SW480 (cell line): Measurements from ENCODE around the gene GRB10.

Experiments used
- DNase-seq: peaks from one replicate; pipeline ENCODE4 v3.0.0-alpha.2; 2016; ENCODE audit warnings: low spot score

The GRB10 gene

GRCh38 chr7:50667789-50668226, 114.9 kb downstream of the GRB10 start:
- no peak for DNase-seq

- DNase-seq, result no peak
Measured at GRCh38 chr7:50667338-50667737, 115.4 kb downstream of the GRB10 start.

- DNase-seq, result no peak
Measured at GRCh38 chr7:50666124-50666496, 116.6 kb downstream of the GRB10 start.

- DNase-seq, result no peak
Measured at GRCh38 chr7:50665403-50666123, 117.1 kb downstream of the GRB10 start.

GRCh38 chr7:50664937-50665336, 117.8 kb downstream of the GRB10 start:
- DNase-seq, result peak; percentile 13

- peak; percentile 68 for DNase-seq
Measured at GRCh38 chr7:50664461-50664922, 118.2 kb downstream of the GRB10 start.

- no peak for DNase-seq
Measured at GRCh38 chr7:50663396-50664102, 119.1 kb downstream of the GRB10 start.

- no peak for DNase-seq
Measured at GRCh38 chr7:50662996-50663395, 119.7 kb downstream of the GRB10 start.

- DNase-seq, result no peak
Measured at GRCh38 chr7:50662041-50662694, 120.5 kb downstream of the GRB10 start.

GRCh38 chr7:50661345-50662040, 121.2 kb downstream of the GRB10 start:
- no peak for DNase-seq

- DNase-seq, result no peak
Measured at GRCh38 chr7:50660830-50661175, 121.9 kb downstream of the GRB10 start.

GRCh38 chr7:50660040-50660829, 122.5 kb downstream of the GRB10 start:
- no peak for DNase-seq

GRCh38 chr7:50659329-50659965, 123.2 kb downstream of the GRB10 start:
- DNase-seq, result no peak

GRCh38 chr7:50658696-50659095, 124.0 kb downstream of the GRB10 start:
- no peak for DNase-seq

GRCh38 chr7:50657912-50658311, 124.8 kb downstream of the GRB10 start:
- DNase-seq, result no peak

- DNase-seq, result no peak
Measured at GRCh38 chr7:50657341-50657873, 125.3 kb downstream of the GRB10 start.

- DNase-seq, result no peak
Measured at GRCh38 chr7:50656141-50656895, 126.4 kb downstream of the GRB10 start.

GRCh38 chr7:50655490-50655889, 127.2 kb downstream of the GRB10 start:
- no peak for DNase-seq

GRCh38 chr7:50655020-50655419, 127.7 kb downstream of the GRB10 start:
- DNase-seq, result no peak

GRCh38 chr7:50653981-50654425, 128.7 kb downstream of the GRB10 start:
- DNase-seq, result no peak
